GM21526 (cell line): ENCODE results near the gene ATAT1.

Experiments used
- ATAC-seq: cut with Tn5 transposase; IDR thresholded peaks from one replicate; pipeline ENCODE4 v1.9.1; 2021; ENCODE audit warnings: moderate library complexity; ENCODE audit not compliant: unreplicated experiment, low FRiP score

ATAT1 gene

DNA sequence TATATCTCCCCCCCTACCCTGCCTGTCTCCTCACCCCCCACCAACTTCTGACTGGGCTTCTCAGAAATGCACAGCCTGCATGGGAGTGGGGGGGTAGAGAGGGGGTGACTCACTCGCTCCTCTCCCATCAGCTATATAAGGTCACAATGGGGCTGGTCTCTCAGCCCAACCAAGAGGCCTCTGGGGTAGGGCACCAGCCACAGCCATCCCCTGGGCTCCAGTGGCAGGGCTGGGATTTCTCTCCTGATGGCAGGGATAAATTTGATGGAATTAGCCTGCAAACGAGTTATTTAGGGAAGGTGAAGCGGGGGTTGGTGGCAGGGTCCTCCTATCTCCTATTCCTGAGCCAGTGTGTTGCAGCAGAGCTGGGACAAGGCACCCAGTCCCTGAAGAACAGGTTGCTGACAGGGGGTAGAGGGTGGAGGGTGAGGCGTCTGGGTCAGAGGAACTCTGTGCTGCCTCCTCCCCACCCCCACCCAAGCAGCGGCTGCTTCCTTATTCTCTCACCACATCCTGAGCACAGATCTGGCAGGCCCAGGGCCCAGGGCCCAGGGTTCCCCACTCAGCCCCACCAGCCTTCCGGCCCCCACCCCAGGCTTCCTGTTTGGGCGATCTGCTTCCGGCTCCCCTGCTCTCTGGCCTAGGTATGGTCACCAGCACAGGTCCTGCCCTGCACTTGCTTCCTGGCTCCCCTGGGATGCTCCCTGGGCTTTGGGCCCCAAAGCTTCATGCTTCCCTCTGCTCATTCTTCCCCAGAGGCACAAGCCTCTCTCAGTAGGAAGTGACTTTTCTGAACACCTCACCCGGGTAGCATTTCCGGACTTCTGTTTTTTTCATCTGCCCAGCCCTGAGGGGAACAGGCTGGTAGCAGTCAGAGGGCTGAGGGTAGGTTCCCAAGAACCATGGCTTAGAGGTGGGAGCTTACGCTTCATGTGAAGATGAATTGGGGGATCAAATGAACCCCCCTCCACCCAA is 55.8 kb downstream of the ATAT1 start:
- no peak for ATAC-seq

DNA sequence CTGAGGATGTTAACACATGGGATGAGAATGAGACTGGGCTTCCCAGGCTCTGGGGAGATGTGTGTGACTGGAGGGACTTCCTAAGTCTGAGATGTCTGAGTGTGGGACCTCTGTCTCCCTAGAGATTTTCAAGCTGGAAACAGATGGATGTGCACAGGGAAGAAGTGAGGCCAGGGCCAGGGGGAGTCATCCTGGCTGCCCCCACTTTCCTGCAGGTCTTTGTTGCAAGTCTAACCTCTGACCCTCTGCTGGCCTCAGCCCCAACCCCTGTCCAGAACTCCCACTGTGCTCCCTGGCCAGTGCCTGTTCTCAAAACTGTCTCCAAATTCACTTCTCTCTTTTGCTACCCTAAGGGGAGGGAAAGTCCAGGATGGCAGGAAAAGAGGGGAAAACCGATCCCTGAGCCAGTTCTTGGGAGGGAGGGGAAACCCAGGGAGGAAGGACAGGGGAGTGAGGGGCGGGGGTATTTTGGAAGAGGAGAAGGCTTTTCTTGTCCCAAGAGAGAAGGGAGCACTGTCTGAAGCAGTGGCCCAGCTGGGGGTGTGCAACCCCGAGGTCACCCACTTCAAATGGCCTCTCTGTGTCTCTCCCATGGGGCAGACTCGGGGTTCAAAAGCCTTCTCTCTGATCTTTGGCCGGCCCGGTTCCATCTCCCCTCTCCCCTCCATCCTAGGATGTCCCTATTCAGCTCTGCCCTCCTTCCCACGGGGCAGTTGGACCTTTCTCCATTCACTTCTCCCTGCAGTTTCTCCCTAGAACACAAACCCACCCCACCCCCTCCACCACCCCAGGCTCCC is 56.7 kb downstream of the ATAT1 start:
- no peak for ATAC-seq

DNA sequence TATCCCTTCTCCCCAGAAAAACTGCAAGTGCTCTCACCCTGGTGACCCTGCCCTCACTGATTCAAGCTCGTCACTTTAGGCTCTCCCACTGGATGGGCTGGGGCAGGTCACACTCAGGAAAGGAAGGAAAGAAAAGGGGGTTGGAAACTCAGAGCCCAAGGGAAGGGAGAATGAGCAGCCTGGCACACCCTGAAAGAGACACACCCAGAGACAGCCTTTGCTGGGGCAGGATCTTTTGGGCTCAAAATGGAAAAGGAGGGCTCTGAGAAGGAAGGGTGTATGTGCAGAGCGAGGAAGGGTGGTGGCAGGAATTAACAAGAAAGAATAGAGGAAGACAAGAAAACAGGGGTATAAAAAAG is 57.3 kb downstream of the ATAT1 start:
- no peak for ATAC-seq

DNA sequence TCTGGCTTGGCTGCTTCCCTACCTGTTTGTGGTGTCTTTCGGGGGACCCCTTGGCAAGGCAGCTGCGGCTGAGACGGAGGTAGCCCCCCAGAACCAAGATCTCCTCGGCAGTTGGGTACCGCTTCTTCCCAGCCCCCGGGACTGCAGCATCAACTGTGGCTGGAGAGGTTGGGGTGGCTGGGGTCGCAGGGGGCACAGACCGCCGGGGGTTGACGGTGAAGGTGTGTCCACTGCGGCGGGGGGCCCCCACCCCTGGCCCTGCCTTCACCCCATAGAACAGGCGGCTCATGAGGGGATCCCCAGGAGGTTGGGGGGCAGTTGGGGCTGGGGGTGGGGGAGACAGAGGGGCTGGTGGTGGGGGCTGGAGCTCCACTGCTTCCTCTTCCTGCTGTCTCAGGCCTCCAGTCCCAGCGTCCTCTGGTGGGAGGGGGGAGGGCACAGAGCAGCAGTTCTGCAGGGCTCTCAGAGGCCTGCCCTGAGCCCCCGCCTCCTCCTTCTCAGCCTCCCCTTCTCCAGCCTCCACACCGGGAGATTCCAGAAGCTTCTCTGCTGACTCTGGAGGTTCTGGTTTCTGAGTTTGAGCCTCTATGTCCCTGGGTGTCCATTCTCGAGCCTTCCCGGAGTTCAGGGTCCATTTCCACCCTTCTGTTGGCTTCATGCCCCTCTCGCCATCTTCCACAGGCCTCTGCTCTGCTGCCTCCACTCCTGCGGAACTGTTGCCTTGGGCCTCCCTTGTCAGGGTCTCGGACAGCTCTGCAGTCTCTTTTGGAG is 57.9 kb downstream of the ATAT1 start:
- ATAC-seq: no peak

DNA sequence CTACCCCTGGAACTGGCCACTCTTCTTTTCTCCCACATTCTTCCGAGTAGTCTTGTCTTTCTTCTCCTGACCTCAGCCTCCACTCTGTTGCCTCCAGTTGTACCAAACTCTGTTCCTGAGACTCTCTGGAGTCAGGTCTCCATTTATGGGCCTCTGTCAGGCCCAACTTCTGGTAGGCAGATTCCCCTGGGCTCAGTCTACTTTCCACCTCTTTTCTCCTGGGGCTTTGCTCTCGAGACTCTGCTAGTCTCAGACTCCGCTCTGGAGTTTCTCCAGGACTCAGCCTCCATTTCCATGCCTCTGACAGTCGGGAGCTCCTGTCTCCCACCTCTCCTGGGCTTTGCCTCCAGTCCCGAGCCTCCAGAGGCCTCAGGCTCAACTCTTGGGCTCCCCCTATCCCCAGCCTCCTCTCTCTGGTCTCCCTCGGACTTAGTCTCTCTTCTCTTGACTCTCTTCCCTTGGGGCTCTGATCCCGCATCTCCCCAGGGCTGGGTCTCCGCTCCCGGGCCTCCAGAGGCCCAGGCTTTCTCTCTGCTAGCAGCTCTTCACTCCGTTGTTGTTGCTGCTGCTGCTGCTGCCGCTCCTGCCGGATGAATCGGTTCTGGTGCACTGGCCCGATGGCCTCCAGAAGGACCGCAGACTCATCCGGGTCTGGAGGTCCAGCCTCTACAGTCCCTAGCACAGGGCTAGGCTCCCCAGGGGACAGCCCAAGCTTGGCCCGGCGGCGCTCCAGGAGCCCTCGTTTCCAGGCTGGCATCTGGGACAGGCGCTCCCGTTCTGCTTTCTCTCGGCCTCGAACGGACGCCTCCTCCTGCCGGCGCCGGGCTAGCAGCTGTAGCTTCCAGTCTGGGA is 58.7 kb downstream of the ATAT1 start:
- no peak for ATAC-seq

DNA sequence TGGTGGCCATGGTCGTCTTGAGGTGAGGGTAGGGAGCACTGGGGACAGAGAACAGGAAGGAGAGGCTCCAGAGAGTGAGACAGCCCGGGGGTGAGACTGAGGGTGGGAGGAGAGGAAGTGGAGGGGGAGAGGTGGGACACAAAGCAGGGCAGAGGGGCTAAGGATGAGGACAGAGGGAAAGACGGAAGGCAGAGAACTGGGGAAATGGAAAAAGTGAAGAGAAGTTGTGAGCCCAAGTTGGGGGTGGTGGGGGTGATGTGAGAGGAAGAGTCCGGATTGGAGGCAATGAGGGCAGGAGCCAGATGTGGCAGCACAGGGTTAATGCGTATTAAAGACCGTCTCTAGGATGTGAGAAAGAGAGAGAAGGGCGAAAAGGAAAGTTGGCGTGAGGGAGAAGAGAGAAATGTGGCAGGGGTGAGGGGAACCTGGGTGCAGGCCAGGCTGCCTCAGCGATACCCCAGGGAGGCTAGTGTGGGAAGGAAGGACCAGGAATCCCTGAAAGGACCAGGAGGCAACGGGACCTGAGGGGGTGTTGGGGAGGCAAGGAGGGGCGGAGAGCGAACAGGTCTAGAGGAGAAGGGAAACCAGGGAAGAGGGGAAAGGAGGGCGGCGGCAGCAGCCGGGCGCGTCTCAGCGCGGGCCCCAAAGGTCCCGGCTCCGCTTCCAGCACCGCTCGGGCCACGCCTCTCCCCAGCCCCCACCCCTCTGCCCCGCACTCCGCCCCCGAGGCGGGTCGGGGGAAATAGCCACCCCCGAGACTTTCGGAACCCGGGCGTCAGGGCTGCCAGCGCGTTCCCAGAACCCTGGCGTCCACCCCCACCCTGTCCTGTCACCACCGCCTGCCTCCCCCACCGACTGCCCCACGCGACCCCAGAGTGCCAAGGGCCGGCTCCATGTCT is 59.6 kb downstream of the ATAT1 start, which contains the start of gene PPP1R18:
PPP1R18 (minus strand) TSS at position 637 of the 899 bp plus-strand sequence; CDS start at position 10, 627 bp downstream.
- ATAC-seq: no peak

DNA sequence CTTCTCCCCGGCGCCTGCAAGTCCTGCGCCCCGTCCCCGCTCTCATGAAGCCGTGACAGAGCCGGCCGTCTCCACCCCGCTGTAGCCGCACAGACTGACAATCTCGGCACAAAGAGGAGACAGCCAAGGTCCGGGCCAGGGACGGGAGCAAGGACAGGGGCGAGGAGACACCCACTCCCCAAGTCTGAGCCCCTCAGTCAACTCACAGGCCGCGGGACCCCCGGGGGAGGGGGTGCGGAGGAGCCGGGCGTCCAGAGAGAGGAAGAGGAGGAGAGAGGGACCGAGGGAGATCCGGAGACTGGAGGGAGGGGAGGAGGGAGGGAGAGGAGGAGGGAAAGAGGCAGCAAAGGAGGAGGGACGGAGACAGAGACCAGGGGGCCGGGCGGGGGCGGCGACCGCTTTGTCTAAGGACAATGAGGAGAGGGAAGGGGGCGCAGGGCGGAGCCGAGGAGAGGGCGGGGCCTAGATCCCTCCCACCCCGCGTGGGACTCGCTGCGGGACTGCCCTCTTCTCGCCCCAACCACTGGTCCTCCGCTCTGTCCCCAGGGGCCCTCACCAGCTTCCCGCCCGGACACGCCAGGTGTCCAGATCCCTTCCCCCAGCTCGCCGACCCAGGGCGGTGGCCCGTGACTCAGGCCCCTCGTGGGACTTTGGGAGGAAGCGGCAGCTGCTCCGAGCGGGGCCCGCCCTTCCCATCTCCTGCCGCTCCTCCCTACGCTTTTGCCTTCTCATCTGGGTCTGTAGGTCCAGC is 60.4 kb downstream of the ATAT1 start:
- peak; percentile 35 for ATAC-seq

DNA sequence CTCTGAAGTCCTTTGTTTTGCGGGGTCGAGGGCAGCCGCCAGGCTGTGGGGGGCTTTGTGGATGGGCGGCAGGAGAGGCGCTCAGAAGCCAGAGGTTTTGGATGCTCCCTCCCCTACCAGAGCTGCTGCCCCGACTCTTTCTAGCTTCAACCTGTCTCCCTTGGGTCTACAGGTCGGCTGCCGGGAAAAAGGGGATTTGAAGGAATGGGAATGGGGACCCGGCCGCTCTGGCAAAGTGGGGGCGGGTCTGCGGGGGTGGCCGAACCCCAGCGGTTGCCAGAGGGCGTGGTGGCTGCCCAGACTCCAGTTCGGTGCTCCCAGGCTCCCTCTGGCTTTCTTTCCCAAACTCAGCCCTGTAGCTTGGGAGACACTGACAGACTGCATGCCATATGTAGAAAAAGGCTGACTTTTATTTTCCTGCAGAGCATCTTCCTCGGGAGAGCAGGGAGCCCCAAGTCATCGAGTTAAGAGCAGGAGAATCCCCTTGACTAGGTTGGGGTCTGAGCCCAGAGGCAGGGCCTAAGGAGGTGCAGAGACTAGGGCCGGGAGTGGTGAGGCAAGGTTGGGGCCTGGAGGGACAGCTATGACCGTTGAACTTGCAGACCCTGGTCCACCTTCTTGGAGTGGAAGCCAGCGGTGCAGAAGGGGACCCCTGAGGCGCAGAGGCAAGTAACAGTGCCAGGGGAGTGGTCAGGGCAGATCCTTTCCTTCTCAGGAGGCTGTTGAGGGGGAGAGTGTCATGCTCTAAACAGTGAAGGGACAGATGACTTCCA is 61.2 kb downstream of the ATAT1 start:
- no peak for ATAC-seq

DNA sequence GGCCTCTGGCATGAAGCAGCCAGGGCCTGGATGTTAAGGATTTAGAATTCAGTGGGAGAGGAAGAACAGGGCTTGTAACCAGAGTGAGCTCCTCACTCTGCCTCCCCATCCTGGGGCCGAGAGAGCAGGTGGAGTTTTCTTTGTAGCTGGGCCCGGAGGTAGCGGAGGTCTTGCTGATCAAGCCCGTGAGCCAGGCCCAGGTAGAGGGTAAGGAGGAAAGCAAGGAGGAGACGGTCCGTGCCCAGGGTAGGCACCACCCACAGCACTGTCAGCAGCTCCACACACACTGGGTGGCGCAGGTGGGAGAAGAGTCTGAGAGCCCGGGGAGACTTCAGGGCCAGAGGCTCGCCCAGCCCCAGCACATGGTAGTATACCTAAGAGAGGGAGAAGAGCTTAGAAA is 61.9 kb downstream of the ATAT1 start:
- ATAC-seq: no peak

DNA sequence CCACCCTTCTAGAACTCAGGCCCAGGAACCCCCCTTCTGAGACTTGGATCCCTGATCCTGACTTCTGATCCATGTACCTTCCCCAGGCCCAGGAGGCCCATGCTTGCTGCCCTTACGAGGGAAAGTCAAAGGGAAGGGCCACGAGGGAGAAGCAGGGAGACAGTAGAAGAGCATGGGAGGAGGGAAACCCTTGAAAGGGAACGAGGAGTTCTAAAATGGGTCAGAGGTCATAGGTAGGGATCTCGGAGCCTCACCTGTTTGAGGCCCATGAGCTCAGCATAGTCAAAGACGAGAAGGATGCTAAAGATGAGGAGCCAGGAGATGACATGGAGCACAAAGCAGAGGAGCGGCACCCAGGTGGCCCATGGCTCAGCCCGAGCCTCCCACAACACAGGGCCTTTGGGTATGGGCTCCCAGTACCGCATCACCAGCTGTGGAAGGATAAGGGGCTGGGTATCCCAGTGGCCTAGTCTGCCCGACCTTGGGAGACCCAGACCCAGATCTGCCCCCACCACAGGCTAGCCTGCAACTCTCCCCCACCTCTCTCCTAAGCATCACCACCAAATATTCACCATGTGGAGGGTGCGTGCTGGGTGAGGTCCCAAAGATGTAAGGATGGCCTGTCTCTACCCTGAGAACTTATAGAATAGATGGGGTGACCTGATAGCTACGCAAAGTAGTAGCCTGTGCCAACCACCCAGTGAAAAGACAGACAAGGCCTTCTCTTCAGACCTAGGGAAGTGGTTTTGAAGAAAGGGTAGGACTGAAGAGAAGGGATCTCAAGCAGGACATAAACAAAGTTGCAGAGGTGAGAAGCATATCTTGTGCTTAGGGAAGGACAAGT is 62.6 kb downstream of the ATAT1 start:
- ATAC-seq: no peak

DNA sequence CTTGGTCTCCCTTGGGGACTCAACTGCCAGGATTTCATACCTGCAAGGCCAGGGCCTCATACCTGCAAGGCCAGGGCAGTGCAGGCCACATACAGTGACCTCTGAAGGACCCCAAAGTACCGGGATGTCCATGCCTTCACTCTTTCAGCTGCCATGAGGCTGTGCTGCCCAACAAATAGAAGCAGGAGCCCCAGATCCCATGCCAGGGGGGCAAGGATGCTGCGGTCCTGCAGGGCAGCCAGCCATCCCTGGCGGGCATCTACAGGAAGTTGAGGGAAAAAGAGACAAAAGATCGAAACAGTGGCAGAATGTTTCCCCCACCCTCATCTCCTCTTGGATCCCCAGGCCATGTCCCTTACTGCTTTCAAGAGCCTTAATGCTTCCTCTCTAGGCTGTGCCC is 63.3 kb downstream of the ATAT1 start:
- no peak for ATAC-seq

DNA sequence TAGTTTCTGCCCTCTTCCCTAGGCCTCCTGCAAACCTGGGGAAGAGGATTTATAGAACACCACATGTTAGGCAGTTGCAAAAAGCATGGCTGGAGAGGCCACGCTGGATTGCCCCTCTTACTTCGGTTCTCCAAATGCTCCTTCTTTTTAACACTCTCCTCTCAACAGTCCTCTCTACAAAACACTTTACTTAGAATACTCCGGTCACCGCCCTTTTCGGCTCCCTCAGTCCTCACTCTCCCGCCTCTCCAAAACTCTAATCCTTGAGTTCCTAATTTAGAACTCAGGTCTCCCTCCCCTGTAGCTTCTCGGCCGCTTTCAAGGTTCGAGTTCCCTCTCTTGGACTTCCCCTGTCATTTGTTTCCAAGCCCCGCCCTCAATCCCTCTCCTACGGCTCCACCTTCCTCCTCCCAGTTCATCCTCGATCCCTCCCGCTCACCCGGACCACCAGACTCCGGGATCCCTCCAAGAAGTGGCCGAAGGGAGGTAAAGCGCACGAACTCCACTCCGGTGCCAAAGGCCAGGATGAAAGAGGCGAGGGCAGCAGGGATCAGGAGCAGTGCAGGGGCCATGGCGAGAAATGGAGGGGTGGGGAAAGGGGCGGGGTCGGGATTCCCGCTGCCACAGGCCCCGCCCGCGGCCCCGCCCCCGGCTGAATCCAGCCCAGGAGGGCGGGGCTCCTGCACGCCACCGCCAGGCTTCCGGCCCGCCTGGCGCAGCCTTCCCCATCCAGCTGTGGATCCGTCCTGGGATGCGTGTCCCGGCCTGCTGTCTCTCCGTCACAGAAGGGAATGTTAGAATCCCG is 63.9 kb downstream of the ATAT1 start, which contains the start of gene NRM:
NRM (minus strand) TSS at position 582 of the 805 bp plus-strand sequence; CDS start at position 572, 10 bp downstream.
- ATAC-seq: no peak

DNA sequence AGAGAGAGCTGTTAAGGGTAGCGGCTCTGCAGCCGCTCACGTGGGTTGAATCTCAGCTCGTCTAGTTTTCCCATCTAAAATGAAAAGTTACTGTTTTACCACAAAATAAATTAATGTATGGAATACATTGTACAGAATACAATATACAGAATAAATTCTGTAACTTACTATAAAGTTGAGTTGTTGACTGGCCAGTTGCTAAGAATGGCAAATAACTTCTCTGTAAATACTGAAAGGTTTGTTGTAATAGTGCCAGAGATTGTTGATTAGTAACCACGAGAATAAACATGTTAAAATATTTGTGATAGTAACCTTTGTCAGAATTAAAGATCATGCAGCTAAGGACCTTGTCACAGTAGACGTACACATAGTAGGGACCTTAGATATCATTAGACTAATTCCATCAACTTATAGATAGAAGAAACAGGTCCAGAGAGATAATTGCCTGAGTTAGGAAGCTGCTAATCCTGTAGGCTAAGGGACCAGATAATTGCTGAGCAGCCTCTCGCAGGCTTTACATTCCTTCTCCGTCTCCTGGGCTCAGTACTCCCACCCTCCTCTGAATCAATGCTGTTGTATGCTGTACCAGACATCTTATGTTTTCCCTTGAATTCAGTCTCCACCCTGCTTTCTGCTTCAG is 64.7 kb downstream of the ATAT1 start:
- no peak for ATAC-seq
